DMS53 (cell line): Measurements from ENCODE around the gene MSX1.

Experiments
- DNase-seq: peaks from one replicate; lab custom pipeline; 2025; lab: John Stamatoyannopoulos, UW

MSX1 gene

GRCh38 chr4:4869731-4870571 lies 10.5 kb downstream of the MSX1 start:
- DNase-seq = no peak

- DNase-seq = no peak
These were observed 11.2 kb downstream of the MSX1 start for GRCh38 chr4:4870576-4871241.

- DNase-seq = no peak
These were observed 11.7 kb downstream of the MSX1 start for GRCh38 chr4:4871242-4871572.

- no peak for DNase-seq
These were observed 12.3 kb downstream of the MSX1 start for GRCh38 chr4:4871573-4872313.

- DNase-seq = no peak
These were observed 12.9 kb downstream of the MSX1 start for GRCh38 chr4:4872314-4872903.

- no peak for DNase-seq
These were observed 13.7 kb downstream of the MSX1 start for GRCh38 chr4:4873203-4873602.

GRCh38 chr4:4874254-4874653 lies 14.8 kb downstream of the MSX1 start:
- no peak for DNase-seq

- peak; percentile 41 for DNase-seq
These were observed 15.7 kb downstream of the MSX1 start for GRCh38 chr4:4875147-4875546.

- DNase-seq = no peak
These were observed 16.1 kb downstream of the MSX1 start for GRCh38 chr4:4875611-4876010.

GRCh38 chr4:4876945-4877661 lies 17.6 kb downstream of the MSX1 start:
- no peak for DNase-seq

GRCh38 chr4:4880492-4880891 lies 21.0 kb downstream of the MSX1 start:
- peak; percentile 35 for DNase-seq

GRCh38 chr4:4881432-4881831 lies 22.0 kb downstream of the MSX1 start:
- DNase-seq = no peak

- no peak for DNase-seq
These were observed 25.1 kb downstream of the MSX1 start for GRCh38 chr4:4884611-4885010.

GRCh38 chr4:4887426-4887825 lies 28.0 kb downstream of the MSX1 start:
- DNase-seq = no peak

- no peak for DNase-seq
These were observed 29.2 kb downstream of the MSX1 start for GRCh38 chr4:4888695-4889094.

- DNase-seq = no peak
These were observed 30.3 kb downstream of the MSX1 start for GRCh38 chr4:4889781-4890180.

- DNase-seq = no peak
These were observed 31.2 kb downstream of the MSX1 start for GRCh38 chr4:4890574-4891255.

GRCh38 chr4:4893721-4894120 lies 34.3 kb downstream of the MSX1 start:
- no peak for DNase-seq

- no peak for DNase-seq
These were observed 39.9 kb downstream of the MSX1 start for GRCh38 chr4:4899202-4899925.

- DNase-seq = peak; percentile 18
These were observed 42.4 kb downstream of the MSX1 start for GRCh38 chr4:4901877-4902276.

- DNase-seq = no peak
These were observed 52.7 kb downstream of the MSX1 start for GRCh38 chr4:4912155-4912554.
